Activated CD8-positive, alpha-beta memory T cell treated with anti-CD3 and anti-CD28 coated beads for 1 hour (primary cell): Measurements from ENCODE around the gene TLE5.

ENCODE experiments used
- DNase-seq, 2 donors: peaks; one replicate each; pipeline ENCODE4 v3.0.0-alpha.2; 2020; ENCODE audit warnings: low read depth in 1 of 2; ENCODE audit errors: extremely low read depth in 1 of 2

Gene TLE5

DNA sequence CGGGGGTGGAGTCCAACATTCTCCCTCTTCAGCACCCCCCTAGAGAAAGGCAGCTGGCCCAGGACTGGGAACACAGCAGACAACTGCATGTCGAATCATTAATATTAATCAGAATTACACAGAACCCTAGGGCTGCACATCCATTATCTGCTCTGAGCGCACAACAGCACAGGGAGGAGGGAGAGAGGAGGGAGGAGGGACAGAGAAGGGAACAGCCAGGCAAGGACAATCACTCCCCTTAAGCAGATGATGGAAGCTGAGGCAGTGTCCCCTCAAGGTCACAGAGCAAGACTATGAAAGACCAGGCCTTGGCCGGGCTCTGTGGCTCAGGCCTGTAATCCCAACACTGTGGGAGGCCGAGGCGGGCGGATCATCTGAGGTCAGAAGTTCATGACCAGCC is 59.2 kb downstream of the TLE5 start:
- DNase-seq = no peak
